Motor neuron (in vitro differentiated cells): Measurements from ENCODE around the gene SBF2. TPM values are rescaled to one million over a fixed set of nuclear protein-coding genes. Genes with fewer than 3 reads are reported as not detected.
A peak's percentile ranks its signal among the peaks of the same experiment; 100 is the strongest.
"Not testable (repeated sequence)": the region's sequence is repeated elsewhere in the genome, so short reads cannot be mapped to it uniquely, and the experiment has no call there.

Source experiments
- ATAC-seq, 8 experiments: fragments of 200-7000 bp; cut with Tn5 transposase; replicated peaks in 6 of 8; 2 replicates each; pipeline ENCODE4 v1.8.0; 2021; ENCODE audit warnings: mild to moderate bottlenecking in 8 of 8, moderate library complexity in 8 of 8
- H3K27ac ChIP-seq, 2 donors: fragments of 250-450 bp; sonication (Bioruptor Pico); 2 replicates each; pipeline ENCODE4 v1.9.0; 2021; ENCODE audit warnings: antibody characterized with exemption in 2 of 2, mild to moderate bottlenecking in 2 of 2, moderate library complexity in 1 of 2
- H3K4me1 ChIP-seq, 2 donors: fragments of 250-450 bp; sonication (Bioruptor Pico); replicated peaks in 1 of 2; 2 replicates each; pipeline ENCODE4 v1.6.1; 2021; ENCODE audit warnings: antibody characterized with exemption in 2 of 2, mild to moderate bottlenecking in 2 of 2, moderate library complexity in 1 of 2
- H3K4me3 ChIP-seq, 5 donors: fragments of 250-450 bp; sonication (Bioruptor Pico); 2 replicates each; pipeline ENCODE4 v1.9.0; 2021; ENCODE audit warnings: antibody characterized with exemption in 5 of 5, mild to moderate bottlenecking in 5 of 5, moderate library complexity in 4 of 5
- WGBS, 10 experiments: fragments of 450-650 bp; shearing (Covaris generic); methylation state at CpG; one replicate each; pipeline ENCODE4 v1.0.0; 2022; 5-methylcytosine and 5-hydroxymethylcytosine counted together
- in situ Hi-C, 9 experiments: fragments of 400-800 bp; cut with MboI; loops; one replicate each; pipeline ENCODE4 v1.15.0; 2021; ENCODE audit warnings: low sequenced_read_pairs in 9 of 9, low pct_unique_long_range_greater_than_20kb in 2 of 9; ENCODE audit not compliant: unreplicated experiment in 9 of 9
- total RNA-seq, 8 experiments: library from RNA; unstranded; fragments of 300-600 nt; gene quantifications; 2 replicates each; pipeline versions ENCODE4 v1.2.3 to v1.2.4, GENCODE V29; 2022

The SBF2 gene
- total RNA-seq, 8 experiments from 2014 or later = 31.8 to 66.3 (median 44.6) TPM

GRCh38 chr11:10096987-10097386 lies 197.0 kb downstream of the SBF2 start:
- in situ Hi-C loops = no loop called here
- no peak for ATAC-seq
- no peak overlapping the region for H3K4me3 ChIP-seq
- H3K4me1 ChIP-seq = no peaks in the 10 kb centered on the region
- no peak overlapping the region for H3K27ac ChIP-seq
- 89 to 100% (median 93%) methylated on average over 1 to 5 of the region's 5 CpGs for WGBS, 10 experiments

- 85 to 100% (median 96%) methylated on average over 1 to 4 of the region's 4 CpGs for WGBS, 10 experiments
Observed at GRCh38 chr11:10095412-10096208, 198.4 kb downstream of the SBF2 start.

GRCh38 chr11:10092426-10092825 lies 201.6 kb downstream of the SBF2 start:
- in situ Hi-C loops = no loop called here
- 71 to 94% (median 88%) methylated on average over 2 to 5 of the region's 5 CpGs for WGBS, 10 experiments
- no peak for ATAC-seq
- H3K27ac ChIP-seq = no peak overlapping the region
- H3K4me3 ChIP-seq = no peak overlapping the region
- no peaks in the 10 kb centered on the region for H3K4me1 ChIP-seq

More at GRCh38 chr11:10095412-10096208, 198.4 kb downstream of the SBF2 start:
- Histone ChIP-seq H3K27ac (no peak overlapping the region), H3K4me3 (no peak overlapping the region), H3K4me1 (no peaks in the 10 kb centered on the region)
- ATAC-seq = no peak
- in situ Hi-C loops = no loop called here

- in situ Hi-C loops = no loop called here
- H3K27ac ChIP-seq = no peak overlapping the region
- WGBS, 10 experiments = 85 to 100% (median 90%) methylated on average over 1 to 3 of the region's 3 CpGs; no CpG with 5 or more reads in 2 of the 10 experiments
- no peak overlapping the region for H3K4me3 ChIP-seq
- no peak for ATAC-seq
- H3K4me1 ChIP-seq = no peaks in the 10 kb centered on the region
Observed at GRCh38 chr11:10091314-10092045, 202.5 kb downstream of the SBF2 start.

DNA sequence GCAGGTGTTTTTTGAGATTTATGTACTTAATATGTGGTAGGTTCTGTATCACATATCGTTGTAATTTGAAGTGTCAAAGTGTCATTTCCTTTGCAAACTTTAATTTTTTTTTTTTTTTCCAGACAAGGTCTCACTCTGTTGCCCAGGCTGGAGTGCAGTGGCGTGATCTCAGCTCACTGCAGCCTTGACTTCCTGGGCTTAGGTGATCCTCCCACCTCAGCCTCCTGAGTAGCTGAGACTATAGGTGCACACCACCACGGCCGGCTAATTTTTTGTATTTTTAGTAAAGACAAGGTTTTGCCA lies 206.1 kb downstream of the SBF2 start:
- ATAC-seq, in situ Hi-C loops, H3K4me3 ChIP-seq, H3K27ac ChIP-seq, H3K4me1 ChIP-seq: not testable (repeated sequence)
- whole genome bisulfite sequencing, 10 experiments = 71 to 100% (median 84%) methylated on average over 1 to 4 of the region's 4 CpGs; no CpG with 5 or more reads in 1 of the 10 experiments

- peak in 1 of 8 experiments; percentile 35 for ATAC-seq
- H3K27ac ChIP-seq = no peak overlapping the region
- 0 to 100% (median 80%) methylated on average over 1 of the region's 1 CpG; no CpG with 5 or more reads in 1 of the 10 experiments for WGBS, 10 experiments
- no peak overlapping the region for H3K4me3 ChIP-seq
- in situ Hi-C loops = no loop called here
- no peaks in the 10 kb centered on the region for H3K4me1 ChIP-seq
Observed at GRCh38 chr11:10087186-10087922, 206.7 kb downstream of the SBF2 start.

GRCh38 chr11:10080138-10080537 lies 213.9 kb downstream of the SBF2 start:
- H3K4me1 ChIP-seq = no peaks in the 10 kb centered on the region
- no peak overlapping the region for H3K4me3 ChIP-seq
- in situ Hi-C loops = no loop called here
- 88 to 100% (median 95%) methylated on average over 1 to 4 of the region's 4 CpGs; no CpG with 5 or more reads in 1 of the 10 experiments for WGBS, 10 experiments
- no peak overlapping the region for H3K27ac ChIP-seq
- ATAC-seq = no peak

DNA sequence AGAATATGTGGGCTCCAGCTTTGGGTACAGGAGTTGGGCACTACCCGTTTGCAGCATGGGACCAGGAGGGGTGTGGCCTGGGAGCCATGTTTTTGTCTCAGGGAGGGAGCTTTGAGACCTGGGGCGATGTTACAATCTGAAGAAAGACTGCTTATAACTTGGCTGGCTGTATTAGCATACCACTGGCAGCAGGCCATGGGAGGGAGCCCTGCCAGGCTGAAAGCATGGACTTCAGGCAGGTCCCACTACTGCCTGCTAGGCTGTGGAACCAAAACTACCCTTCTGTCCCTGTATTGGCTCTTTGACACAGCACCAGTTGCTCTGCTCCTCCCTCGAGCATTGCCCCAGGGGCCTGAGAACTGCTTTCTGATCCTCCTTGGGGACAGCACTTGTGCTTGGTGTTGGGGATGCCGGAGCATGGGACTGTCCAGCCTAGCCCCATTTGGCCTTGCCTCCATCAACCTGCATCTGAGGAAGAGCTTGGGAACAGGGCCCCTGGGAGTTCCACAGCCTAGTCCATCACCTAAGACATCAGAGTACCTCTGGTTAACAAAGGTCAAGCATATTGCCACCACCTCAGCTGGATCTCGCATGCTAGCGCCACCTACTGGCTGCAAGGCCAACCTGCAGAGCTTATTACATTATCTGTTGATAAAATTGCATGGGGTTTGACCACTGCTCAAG lies 217.4 kb downstream of the SBF2 start:
- Histone ChIP-seq H3K27ac (no peak overlapping the region), H3K4me1 (no peaks in the 10 kb centered on the region), H3K4me3 (no peak overlapping the region)
- peak in 3 of 8 experiments; percentile 90 to 95 (median 93) for ATAC-seq
- in situ Hi-C loops = no loop called here
- 0 to 60% (median 38%) methylated on average over 1 to 5 of the region's 6 CpGs; no CpG with 5 or more reads in 5 of the 10 experiments for WGBS, 10 experiments

DNA sequence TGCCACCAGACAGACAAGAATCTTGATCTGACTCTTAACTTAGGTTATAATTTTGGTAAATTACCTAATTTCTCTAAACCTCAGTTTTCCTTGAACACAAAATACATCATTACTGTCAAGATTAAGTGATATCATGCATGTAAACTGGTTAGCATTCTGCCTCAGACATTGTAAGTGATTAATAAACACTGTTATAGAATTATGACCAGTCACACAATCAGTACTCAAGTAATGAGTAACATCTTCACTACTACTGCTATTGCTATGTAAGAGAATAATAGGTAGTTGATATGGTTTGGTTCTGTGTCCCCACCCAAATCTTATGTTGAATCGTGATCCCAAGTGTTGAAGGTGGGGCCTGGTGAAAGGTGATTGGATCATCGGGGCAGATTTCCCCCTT lies 218.9 kb downstream of the SBF2 start:
- Histone ChIP-seq H3K27ac (no peak overlapping the region), H3K4me1 (no peaks in the 10 kb centered on the region), H3K4me3 (no peak overlapping the region)
- in situ Hi-C loops = no loop called here
- ATAC-seq = no peak
- WGBS, 10 experiments = 83 to 100% (median 91%) methylated on average over 1 to 2 of the region's 2 CpGs; no CpG with 5 or more reads in 4 of the 10 experiments

DNA sequence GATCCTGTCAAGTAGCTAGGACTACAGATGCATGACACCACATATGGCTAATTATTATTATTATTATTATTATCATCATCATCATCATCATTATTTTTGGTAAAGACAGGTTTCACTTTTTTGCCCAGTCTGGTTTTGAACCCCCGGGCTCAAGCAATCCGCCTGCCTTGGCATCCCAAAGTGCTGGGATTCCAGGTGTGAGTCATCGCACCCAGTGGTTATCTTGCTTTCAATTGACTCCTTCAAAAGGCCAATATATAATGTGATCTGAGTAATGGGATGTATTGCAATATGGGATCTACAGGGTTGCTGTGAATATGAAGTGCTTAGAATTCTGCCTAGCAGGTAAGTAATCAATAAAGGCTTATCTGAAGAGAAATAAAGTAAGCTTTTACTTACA lies 221.2 kb downstream of the SBF2 start:
- Histone ChIP-seq H3K27ac (no peak overlapping the region), H3K4me1 (no peaks in the 10 kb centered on the region), H3K4me3 (no peak overlapping the region)
- in situ Hi-C loops = no loop called here
- ATAC-seq = no peak
- 90 to 100% (median 100%) methylated on average over 1 to 3 of the region's 3 CpGs; no CpG with 5 or more reads in 5 of the 10 experiments for WGBS, 10 experiments

GRCh38 chr11:10072142-10072541 lies 221.9 kb downstream of the SBF2 start:
- WGBS, 10 experiments = 33 to 100% (median 85%) methylated on average over 1 of the region's 1 CpG; no CpG with 5 or more reads in 2 of the 10 experiments
- in situ Hi-C loops = no loop called here
- H3K27ac ChIP-seq = no peak overlapping the region
- H3K4me1 ChIP-seq = no peaks in the 10 kb centered on the region
- ATAC-seq = no peak
- no peak overlapping the region for H3K4me3 ChIP-seq

- no peak for ATAC-seq
- H3K4me3 ChIP-seq = no peak overlapping the region
- no peaks in the 10 kb centered on the region for H3K4me1 ChIP-seq
- no peak overlapping the region for H3K27ac ChIP-seq
- in situ Hi-C loops = no loop called here
- WGBS, 10 experiments = 39 to 88% (median 64%) methylated on average over 1 to 3 of the region's 3 CpGs; no CpG with 5 or more reads in 1 of the 10 experiments
Observed at GRCh38 chr11:10067629-10068300, 226.3 kb downstream of the SBF2 start.
